GM18909 (cell line): ENCODE measurements around the gene UBL4B.
"Not testable (repeated sequence)": the region's sequence is repeated elsewhere in the genome, so short reads cannot be mapped to it uniquely, and the experiment has no call there.

ENCODE experiments used
- ATAC-seq: cut with Tn5 transposase; IDR thresholded peaks from one replicate; pipeline ENCODE4 v1.9.1; 2021; ENCODE audit warnings: mild to moderate bottlenecking; ENCODE audit not compliant: unreplicated experiment, poor library complexity

The UBL4B gene, protein sequence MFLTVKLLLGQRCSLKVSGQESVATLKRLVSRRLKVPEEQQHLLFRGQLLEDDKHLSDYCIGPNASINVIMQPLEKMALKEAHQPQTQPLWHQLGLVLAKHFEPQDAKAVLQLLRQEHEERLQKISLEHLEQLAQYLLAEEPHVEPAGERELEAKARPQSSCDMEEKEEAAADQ

DNA sequence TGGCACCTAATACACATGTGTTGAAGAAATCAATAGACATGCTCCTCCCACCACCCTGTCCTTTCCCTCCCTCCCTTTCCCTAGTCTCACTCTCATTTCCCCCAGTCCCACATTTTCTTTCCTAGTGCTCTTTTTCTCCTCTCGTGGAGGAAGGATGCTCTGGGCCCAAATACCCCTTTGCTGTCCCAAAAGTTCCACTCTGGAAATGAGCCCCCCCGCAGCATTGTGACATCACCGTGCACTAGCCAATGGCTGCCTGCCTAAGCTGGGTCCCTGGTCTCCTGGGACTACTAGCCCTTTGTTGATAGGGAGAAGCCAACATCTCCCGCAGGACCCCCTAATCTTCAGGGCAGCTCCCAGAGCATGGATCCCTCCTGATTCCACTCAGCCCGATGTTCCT lies at the start of gene UBL4B:
Gene UBL4B (plus strand): TSS at position 301 of the 400 bp plus-strand sequence. CDS start 92 bp downstream, at position 393.
- ATAC-seq, result no peak

DNA sequence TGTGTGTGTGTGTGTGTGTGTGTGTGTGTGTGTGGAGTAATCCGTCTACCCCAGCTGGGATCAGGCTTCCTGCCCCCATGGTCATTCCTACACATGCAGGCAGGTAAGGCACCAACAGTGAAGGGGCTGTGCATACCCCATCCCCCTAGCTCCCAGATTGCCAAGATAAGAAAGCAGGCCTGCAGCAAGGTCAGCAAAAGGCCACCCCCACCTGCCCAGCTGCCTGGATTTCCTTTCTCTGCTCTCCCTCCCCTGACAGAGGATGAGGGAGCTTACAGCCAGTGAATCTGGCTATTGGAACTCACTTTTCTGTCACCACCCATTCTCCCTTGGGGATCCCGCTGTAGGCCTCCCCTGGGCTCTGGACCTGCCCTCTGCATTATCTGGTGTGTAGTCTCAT lies 49.6 kb upstream of the UBL4B start:
- no peak for ATAC-seq

DNA sequence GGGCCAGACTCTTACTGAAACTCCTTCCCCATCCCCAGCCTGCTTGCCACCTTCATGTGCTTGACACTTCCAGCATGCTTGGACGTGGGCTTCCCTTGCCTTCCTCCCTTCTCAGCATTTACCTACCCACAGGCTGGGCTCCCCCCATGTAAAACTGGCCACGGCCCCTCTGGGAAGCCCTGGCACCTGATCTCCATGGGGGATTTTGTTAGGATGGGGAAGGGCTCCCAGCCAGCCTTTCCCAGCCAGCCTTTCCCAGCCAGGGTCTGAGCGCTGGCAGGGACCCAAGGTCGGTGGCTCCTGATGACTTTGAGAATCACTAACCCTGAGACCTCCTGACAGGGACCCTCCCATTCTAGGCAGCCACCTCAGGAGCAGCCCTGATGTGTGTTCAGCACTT lies 48.5 kb upstream of the UBL4B start:
- ATAC-seq, result no peak

DNA sequence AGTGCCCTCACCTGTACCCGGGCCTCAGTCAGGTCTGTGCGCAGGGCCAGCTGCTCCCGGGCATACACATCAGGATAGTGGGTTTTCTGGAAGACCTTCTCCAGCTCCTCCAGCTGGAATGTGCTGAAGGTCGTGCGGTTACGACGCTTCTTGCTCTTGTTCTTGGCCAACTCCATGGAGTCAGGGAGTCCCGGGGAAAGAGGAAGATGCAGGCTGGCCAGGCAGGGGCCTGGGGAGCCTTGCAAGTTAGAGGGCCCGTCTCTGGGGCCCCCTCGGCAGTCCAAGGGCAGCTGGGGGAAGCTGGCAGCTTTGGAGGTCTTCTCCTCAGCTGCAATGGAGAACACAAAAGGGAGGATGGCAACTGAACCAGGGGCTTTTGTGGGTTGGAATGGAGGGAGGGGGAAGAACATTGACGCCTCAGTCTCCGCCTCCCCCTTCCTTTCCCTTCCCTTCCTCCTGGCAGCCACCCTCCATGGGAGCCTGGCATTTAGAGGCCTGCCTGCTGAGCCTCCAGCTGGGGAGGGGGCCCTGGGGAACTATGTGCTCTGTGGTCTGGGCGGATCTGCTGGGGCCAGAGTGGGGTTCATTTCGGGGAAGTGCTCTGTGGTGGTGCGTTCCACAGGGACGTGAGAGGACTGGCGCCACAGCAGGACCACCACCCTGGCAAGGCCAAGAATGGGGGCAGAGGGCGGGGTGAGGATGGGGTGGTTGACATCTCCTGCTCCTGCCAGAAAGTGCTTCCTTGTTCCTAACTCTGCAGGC lies 47.5 kb upstream of the UBL4B start:
- no peak for ATAC-seq

DNA sequence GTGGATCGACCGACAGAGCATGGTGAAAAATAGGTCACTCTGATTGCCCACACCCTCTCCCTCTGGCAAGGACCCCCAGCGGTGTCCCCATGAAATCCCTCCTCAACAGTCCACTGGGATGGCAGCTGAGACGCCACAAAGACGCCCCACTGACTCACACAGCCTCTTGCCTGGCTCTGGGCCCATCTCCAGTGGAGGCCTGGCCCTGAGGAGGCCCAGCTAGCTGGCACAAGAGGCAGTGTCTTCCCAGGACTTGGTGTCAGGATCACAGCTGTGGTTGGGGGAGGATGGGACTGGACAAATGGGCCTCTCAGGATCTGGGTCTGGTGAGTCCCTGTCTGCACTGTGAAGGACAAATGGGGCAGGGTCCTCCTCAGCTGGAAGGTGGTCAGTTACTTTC lies 46.4 kb upstream of the UBL4B start:
- no peak for ATAC-seq

DNA sequence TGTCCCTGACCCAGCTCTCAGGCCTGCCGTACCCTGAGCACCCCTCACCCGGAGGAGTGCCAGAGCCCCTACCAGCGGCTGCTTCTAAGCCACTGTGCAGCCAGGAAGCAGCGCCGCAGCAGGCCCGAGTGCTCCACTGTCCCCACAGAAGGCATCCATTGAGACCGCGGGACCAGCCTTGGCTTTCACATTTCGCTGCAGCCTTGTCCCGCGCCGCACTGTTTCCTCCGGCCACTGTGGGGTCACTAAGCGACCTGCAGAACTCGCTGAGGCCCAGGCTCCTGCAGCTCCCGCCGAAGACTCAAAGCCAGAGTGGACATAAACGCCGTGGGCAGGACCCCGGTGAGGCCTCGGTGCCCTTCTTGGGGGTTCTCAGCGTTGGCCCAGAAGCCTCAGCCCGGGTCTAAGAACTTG lies 44.8 kb upstream of the UBL4B start:
- no peak for ATAC-seq

DNA sequence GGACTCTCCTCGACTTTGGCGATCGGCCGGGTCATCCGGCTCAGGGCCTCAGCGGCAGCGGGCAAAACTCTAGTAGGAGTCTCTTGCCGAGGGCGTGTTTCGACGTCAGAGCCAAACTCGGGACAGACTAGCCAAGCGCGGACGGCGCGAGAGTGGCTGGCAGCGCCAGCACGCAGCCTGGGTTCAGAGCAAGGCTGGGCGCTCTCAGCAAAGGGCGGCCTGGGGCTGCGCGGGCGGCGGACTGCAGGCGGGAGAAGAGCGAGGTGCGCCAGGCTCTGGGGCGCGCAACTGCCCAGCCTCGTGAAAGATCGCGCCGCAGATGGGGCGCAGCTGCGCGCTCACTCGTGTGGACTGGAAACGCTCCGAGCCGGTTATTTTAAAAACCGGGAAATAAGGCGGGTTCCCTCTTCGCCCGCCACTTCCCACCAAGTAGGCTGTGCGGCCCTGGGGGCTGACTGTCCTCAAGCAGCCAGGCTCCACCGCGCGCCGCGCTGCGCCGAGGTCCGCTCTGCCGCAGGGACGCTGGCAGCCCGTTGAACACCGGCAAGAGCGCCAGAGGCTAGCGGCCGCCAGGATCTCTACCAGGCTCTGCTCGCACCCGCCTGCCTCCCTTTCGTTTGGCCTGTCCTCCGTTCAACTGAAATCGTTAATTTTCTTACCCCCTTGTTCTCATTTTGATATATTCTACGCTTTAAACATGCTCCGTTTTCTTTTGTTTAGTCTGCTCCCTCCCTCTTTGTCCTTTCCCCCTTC lies 44.2 kb upstream of the UBL4B start:
- no peak for ATAC-seq

DNA sequence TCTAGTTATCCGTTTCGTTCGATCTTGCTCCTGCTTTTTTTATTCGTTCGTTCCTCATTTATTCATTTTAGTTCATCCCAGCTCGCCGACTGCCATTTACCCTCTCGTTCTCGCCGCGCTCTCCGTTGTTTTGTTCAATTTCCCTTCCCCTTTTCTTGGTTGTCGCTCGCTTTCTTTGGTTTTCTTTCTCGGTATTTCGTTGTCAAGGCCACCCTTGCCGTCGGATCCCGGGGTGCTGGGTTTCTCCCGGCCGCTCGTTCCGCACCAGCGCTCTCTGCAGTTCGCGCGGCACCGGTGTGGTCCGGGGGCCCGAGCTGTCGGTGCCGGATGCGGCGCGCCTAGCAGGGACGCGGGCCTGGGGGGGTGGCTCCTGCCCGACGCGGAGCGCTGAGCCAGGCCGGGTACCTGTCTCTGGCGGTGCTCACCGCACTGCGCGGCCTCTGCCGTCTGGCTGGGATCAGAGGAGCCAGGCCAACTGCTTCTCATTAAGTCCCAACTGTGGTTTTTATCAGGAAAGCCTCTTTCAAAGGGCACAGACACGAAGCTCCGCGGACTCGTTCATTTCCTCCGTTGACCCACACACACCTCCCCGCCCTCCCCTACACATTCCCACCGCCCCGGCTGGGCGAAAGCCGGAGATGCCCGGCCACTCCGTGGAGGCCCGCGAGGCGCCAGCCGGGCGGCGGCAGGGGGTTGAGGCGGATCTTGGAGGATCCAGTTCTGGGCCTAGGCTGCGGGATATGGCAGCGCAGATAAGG lies 43.4 kb upstream of the UBL4B start:
- ATAC-seq, result no peak

DNA sequence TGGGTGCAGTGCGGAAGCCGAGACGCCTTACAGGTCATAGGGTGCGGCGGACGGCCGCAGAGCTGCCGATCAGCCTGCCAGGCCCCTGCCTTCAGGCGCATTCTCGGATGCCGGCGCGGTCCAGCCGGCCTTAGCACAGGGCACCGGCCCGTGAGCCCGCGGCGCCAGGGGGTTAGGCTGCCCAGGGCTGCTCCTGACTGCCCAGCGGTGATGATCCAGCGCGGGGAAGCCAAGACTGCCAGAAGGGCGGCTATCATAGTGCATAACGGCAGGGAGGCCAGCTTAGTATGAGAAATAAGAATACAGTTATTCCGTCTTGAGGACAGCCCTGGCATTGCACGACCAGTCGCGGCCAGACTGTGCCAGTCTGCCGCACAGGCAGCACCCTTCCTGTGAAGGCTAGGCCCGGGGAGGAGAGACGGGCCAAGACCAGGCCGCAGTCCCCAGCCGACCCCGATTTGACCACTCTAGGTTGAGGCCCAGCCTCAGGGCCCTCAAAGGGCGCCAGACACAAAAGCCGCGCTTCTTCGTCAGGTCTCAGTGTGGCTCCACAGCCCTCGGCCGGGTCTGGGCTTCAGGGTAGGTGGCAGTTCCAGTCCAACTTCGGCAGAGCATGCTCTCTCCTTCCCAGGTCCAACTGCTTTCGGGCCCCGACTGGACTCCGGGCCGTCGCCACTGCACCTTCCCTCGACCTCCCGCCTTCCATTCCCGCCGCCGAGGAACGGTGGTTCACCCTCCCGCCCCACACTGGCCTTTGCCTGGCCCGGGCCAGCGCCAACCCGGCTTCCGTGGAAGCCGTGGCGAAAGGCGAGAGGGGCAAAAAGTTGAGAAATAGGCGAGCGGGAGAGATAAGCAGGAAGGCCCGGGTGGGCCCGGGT lies 42.6 kb upstream of the UBL4B start:
- ATAC-seq, result no peak

DNA sequence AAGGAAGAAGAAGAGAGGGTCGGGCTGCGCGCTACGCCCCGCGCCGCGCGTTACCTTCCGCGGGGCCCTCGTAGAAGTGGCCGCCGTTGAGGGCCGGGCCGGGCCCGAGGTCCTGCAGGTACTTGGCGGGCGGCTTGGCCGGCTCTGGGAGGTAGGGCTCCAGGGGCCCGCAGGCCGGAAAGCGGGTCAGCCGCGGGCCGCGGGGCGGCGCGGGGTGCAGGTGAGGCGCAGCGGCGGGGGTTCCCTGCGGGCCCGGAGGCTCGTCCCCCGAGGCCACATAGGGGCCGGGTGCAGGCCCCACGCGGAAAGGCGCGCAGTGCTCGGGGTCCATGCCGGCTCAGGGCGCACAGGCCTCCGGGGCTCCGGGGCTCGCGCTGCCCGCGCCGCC lies 42.0 kb upstream of the UBL4B start:
- no peak for ATAC-seq

DNA sequence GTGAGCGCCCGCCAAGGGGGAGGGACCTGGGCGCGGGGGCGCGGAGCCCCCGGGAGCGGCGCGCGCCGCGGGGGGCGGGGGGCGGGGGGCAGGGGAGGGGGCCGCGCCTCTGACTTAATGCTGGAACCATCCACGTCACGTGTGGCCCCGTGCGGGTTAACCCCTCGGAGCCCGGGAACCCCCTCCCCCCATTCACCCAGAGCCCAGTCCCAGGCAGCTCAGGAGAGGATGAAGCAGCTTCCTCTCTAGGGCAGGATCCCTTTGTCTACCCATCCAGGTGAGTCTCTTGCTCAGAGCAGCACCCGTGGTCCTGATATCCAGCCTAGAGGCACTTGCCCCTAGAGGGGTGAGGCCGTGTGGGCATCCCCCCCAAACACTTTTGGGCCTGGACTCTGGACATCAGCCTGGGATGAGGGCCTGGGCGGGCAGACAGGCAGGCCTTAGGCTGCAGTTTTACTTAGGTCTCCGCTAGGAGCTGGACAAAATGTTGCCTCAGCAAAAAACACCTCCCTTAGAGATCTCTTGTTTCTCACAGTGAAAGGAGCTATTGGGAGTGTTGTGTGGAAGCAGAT lies 41.5 kb upstream of the UBL4B start, which contains the start of gene ALX3:
Gene ALX3 (minus strand): TSS at position 2 of the 572 bp plus-strand sequence. CDS start 60 bp downstream, outside the sequence.
- ATAC-seq, result no peak

DNA sequence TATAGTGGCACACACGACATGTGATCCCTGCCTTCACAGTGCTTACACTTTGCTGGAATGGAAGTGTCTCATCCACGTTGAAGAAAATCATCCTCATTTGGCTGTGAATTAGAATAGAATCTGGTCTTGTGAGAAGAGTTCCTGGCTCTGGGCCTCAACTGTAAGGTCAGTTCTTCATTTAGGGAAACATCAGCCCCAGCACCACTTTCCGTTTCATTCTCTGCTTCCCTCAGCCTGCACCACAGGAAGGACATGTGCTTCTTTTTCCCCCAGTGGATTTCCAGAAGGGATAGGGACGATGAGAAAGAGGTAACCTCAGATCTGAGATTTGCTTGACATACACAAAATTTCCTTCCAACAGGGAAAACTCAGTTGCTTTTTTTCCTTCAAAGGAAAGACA lies 38.1 kb upstream of the UBL4B start:
- no peak for ATAC-seq

DNA sequence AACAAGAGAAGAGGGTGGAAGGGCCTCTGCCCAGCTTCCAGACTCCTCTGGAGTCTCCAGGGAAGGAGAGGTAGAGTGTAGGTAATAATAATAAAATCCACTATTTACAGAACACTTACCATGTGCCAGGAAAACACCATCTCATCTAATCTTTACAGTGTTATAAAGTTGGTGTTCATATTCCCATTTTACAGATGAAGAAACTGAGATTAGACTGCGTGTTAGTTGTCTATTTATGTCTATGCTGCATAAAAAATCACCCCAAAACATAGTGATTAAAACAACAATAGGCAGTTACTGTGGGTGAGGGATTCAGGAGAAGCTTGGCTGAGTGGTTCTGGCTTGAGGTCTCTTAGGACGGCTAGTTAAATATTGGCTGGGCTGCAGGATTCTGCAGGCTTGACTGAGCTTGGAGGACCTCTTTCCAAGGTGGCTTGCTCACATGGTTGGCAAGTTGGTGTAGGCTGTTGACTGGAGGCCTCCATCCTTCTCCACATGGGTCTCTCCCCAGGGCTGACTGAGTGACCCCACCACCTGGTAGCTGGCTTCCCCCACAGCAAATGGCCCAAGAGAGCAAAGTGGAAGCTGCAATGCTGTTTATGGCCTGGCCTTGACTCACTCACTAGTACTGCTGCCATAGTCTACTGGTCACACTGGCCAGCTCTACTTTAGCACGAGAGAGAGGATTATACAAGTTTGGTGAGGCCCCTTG lies 35.3 kb upstream of the UBL4B start:
- no peak for ATAC-seq

DNA sequence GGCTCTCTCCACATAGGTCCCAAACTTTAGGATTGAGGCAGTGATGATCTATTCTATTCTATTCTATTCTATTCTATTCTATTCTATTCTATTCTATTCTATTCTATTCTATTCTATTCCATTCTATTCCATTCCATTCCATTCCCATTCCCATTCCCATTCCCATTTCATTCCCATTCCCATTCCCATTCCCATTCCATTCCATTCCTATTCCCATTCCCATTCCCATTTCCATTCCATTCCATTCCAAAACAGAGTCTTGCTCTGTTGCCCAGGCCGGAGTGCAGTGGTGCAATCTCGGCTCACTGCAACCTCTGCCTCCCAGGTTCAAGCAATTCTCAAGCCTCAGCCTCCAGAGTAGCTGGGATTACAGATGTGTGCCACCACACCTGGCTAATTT lies 32.2 kb upstream of the UBL4B start:
- ATAC-seq, result not testable (repeated sequence)

DNA sequence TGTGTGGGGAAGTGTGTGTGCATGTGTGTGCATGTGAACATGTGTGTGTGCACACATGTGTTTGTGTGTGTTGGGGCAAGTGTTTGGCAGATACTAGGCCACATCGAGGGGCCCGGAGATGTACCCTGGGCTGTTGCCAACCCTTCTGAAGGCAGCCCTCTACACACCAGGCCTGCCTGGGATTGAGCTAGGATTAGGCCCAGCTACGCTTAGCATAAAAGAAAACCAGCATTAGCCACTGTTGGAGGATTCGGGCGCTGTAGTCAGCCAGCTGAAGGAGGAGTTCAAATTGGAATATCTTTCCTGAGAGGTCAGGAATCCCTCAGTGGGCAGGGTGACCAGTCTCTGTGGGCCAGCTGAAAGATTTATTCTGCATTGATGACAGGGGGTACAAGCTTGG lies 31.2 kb upstream of the UBL4B start:
- no peak for ATAC-seq

DNA sequence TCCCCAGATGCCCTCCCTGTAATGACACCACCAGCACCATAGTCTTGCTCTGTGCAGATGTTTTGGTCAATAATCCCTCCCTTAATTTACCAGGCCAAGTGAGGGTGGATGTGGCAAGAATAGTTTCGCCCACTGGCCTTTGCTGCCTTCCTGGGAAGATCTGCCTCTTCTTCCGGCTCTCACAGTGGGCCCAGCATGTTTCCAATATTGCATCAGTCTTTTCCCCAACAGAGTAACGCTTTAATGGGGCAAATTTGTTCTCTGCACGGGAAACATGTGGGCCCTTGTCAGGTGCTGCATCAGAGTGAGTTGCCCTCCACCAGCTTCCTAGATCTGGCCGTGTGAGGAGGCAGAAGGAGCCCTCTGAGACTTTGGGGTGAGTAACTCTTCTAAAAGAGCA lies 29.8 kb upstream of the UBL4B start:
- no peak for ATAC-seq

DNA sequence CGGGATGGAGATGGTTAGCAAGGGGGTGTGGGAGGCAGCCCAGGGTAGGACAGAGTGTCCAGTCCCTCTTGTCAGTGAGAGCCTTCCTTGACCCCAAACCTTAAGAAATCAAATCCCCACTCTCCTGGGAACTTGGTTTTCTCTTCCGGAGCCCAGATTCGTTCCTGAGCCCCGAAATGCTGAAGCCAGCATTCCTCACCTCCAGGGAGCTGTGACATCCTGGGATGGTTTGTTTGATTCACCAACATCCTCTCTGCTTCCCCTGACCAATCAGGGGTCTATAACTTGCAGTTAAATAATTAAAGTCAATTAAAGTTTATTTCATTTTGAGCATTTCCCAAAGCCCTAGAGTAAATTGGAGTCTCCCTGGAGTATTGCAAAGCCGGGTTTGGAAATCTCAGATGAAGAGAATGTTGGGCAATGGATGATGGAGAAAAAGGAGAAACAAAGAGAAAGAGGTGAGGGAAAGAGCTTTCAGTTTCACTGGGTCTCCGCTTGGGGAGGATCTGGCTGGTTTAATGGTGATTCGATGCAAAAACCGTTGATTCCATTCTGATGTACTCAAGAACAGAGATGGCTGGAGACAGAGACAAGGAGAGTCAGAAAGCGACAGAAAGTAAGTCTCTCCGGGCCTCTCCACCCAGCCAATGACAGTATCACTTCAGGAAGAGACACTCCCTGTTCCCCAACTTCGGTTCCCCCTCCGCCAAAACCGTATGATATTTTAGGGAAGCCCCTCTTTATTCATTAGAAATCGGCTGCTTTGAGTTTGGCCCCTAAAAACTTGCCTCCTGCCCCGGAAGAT lies 29.0 kb upstream of the UBL4B start:
- no peak for ATAC-seq

DNA sequence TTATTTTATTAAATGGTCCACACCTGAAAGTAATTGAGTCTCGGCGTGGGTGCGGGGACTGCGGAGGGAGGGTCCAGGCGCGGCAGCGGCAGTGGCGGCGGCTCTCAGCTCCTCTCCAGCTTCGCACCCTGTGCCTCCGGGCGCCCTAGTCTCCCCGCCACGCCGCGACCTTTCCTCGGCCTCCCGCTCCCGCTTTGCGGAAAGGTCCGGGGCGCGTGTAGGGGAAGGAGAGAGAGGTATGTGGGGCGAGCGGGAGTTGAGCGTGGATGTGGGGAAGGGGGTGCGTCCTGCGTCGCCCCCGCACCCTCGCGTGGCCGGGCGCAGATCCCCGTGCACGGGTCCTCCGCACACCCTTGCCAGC lies 28.4 kb upstream of the UBL4B start:
- no peak for ATAC-seq
